Measurements from ENCODE around the gene SIRPA.

Gene SIRPA

DNA sequence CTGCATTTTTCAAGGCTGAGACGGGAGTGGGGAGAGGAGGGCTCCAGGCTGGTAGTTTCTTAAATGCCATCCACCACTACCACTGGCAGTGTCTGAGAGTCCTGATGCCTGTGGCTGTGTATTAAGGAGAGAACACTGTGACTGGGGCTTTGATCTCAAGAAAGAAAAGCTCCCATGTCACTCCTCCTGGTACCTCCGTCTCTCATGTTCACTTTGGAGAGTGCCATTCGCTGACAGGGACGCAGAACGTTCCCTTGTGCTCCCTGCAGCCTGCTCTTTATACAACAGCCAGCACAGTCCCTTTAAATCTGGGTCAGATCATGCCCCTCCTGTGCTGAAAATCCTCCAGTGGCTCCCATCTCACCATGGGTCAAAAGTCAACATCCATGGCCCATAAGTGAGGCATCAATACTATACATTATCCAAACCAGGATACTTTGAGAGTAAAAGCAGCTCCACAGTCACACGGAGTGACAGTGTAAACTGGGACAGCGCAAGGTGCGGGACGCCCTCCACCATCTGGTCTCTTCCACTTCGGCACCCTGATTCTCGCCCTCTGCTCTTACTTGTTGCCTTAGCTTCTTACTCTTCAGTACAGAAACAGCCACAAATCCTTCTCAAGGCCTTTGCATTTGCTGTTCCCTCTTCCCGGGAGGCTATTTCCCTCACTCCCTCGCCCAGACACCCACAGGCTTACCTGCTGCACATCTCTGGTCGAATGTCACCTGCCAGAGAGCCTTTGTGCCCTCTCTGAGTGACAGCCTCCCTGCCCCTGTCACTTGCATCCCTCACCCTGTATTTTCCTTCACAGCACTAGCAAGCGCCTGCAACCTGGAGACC lies 78.6 kb downstream of the SIRPA start:
- no peak for DNase-seq (ENCODE audit: low spot score)
- in situ Hi-C loops (cut with MboI; ENCODE audit: low pct_unique_long_range_greater_than_20kb, low sequenced_read_pairs, unreplicated experiment): no loop called here
- TF ChIP-seq, protein P1, sequence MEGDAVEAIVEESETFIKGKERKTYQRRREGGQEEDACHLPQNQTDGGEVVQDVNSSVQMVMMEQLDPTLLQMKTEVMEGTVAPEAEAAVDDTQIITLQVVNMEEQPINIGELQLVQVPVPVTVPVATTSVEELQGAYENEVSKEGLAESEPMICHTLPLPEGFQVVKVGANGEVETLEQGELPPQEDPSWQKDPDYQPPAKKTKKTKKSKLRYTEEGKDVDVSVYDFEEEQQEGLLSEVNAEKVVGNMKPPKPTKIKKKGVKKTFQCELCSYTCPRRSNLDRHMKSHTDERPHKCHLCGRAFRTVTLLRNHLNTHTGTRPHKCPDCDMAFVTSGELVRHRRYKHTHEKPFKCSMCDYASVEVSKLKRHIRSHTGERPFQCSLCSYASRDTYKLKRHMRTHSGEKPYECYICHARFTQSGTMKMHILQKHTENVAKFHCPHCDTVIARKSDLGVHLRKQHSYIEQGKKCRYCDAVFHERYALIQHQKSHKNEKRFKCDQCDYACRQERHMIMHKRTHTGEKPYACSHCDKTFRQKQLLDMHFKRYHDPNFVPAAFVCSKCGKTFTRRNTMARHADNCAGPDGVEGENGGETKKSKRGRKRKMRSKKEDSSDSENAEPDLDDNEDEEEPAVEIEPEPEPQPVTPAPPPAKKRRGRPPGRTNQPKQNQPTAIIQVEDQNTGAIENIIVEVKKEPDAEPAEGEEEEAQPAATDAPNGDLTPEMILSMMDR (IDR thresholded peaks at IDR 0.05; ENCODE audit: extremely low read depth, insufficient read depth, missing control alignments): no peak

DNA sequence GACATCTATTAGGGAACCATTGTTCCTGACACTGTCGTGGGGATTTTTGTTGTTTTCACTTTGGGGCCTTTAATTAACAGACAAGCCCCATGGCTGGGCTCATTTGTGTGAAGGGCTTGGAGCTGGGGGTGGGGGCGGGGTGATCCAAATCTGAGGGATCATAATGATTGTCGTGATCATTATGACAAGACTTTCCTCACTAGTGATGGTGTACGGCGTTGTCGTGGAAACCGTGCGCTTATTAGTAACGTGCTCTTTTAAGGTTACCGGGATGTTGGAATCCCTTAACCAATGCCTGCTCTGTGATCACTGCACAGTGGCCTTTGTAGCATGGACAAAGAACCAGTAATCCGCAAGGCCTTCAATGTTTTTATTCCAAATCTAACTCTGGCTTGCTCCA lies 80.1 kb downstream of the SIRPA start:
- in situ Hi-C loops (cut with MboI; ENCODE audit: low pct_unique_long_range_greater_than_20kb, low sequenced_read_pairs, unreplicated experiment): no loop called here
- TF ChIP-seq, protein P1 (IDR thresholded peaks at IDR 0.05; ENCODE audit: extremely low read depth, insufficient read depth, missing control alignments): no peak
- DNase-seq (ENCODE audit: low spot score): no peak

DNA sequence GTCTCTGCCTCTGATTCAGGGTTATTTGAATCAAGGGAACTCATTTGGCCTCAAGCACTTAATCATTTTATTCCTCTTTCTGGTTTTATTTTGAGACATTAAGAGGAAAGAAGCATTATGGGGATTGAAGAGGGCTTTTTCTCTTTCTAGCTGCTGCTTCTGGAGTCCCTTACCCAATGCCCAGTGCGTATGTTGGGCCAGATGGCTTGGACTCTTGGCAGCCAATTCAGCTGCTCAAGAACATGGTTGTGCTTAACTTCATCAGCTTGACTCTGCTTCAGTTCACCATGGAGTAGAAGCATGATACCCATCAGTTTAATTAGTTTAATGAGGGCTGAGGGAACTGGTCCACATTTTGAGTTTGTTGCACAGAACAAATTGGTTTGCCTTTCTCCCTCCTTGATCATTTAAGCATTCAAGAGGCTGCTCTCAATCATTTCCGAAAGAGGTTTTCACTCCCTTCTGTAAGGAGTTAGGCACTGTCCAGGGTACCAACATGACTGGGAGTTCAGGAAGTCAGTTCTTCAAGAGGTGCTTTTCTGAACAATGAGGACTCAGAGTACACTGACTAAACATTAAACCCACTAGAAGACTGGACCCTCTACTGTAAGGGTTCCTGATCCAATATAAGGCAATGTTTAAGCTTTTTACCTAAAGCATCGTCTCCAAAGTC lies 84.0 kb downstream of the SIRPA start:
- in situ Hi-C loops (cut with MboI; ENCODE audit: low pct_unique_long_range_greater_than_20kb, low sequenced_read_pairs, unreplicated experiment): no loop called here
- DNase-seq (ENCODE audit: low spot score): no peak
- TF ChIP-seq, protein P1 (IDR thresholded peaks at IDR 0.05; ENCODE audit: extremely low read depth, insufficient read depth, missing control alignments): no peak

DNA sequence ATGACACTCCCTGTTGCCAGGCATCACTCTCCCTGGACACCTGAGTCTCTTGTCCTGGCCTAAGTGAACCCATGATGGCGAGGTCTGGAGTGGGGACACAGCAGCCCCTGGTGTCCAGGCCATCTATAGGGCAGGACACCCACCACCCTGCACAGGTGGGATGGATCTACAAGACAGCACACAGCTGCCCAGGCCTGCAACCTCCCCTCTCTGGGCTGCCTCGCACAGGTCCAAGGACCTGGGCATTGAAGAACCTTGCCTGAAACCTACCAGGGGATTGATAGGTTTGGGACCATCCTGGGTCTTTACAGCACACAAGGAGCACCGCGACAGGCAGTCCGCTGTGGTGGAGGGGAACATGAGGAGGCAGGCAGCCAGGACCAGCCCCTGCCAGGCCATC lies 87.5 kb downstream of the SIRPA start:
- no peak for DNase-seq (ENCODE audit: low spot score)
- TF ChIP-seq, protein P1 (IDR thresholded peaks at IDR 0.05; ENCODE audit: extremely low read depth, insufficient read depth, missing control alignments): no peak
- in situ Hi-C loops (cut with MboI; ENCODE audit: low pct_unique_long_range_greater_than_20kb, low sequenced_read_pairs, unreplicated experiment): no loop called here

DNA sequence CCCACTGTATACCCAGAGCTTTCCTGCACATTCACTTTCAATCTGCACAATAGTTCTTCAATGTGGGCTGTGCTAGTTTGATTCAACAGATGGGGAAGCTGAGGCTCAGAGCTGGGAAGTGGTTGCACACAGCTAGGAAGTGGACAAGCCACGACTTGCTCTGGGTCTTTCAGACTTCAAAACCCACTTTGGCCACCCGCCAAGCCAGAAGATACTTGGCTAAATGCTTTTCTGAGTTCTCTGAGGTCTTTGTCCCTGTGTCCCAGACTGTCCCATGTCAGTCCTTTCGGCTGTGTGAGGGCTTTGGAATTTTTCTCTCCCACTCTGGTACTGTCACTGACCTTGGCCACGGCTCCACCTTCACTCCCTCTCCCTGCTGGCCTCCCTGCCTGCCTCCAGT lies 88.1 kb downstream of the SIRPA start:
- DNase-seq (ENCODE audit: low spot score): no peak
- in situ Hi-C loops (cut with MboI; ENCODE audit: low pct_unique_long_range_greater_than_20kb, low sequenced_read_pairs, unreplicated experiment): no loop called here
- TF ChIP-seq, protein P1 (IDR thresholded peaks at IDR 0.05; ENCODE audit: extremely low read depth, insufficient read depth, missing control alignments): no peak

DNA sequence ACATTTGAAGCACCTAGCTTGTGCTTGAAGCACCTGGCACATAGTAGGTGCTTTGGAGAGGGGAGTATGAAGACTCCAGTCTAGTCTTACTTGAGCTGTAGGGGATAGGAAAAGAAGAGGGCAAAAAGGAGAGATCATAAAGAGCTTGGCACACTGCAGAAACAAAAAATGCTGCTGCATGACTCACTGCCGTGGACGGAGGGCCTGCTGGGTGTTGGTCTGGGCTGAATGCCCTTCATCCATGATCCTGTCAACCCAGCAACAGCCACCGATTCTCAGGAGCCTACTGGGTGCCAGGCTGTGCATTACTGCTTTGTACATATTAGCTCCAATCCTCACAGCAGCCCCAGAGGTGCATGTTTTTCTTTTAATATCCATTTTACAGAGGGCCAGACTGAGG lies 92.6 kb downstream of the SIRPA start:
- in situ Hi-C loops (cut with MboI; ENCODE audit: low pct_unique_long_range_greater_than_20kb, low sequenced_read_pairs, unreplicated experiment): no loop called here
- DNase-seq (ENCODE audit: low spot score): no peak

More for the DNA sequence above, 92.6 kb downstream of the SIRPA start:
- TF ChIP-seq, protein P1 (IDR thresholded peaks at IDR 0.05; ENCODE audit: extremely low read depth, insufficient read depth, missing control alignments): no peak

Data from GM13977 (cell line).